HepG2 (cell line): Measurements from ENCODE around the gene TACC3. TPM values are rescaled to one million over a fixed set of nuclear protein-coding genes. Genes with fewer than 3 reads are reported as not detected.
A peak's percentile ranks its signal among the peaks of the same experiment; 100 is the strongest.

Experiments used
- CAMTA2 ChIP-seq: sonication (generic); formaldehyde crosslinking; IDR thresholded peaks from 2 replicates; pipeline ENCODE4 v1.4.0; 2020; ENCODE audit warnings: mild to moderate bottlenecking, missing genetic modification reagents, borderline replicate concordance
- ELF1 ChIP-seq: sonication (generic); formaldehyde crosslinking; IDR thresholded peaks from 2 replicates; pipeline ENCODE4 v1.4.0; 2020; ENCODE audit warnings: missing genetic modification reagents
- JARID2 ChIP-seq: sonication (generic); formaldehyde crosslinking; IDR thresholded peaks from 2 replicates; pipeline ENCODE4 v1.8.1; 2023; ENCODE audit warnings: missing genetic modification reagents, inconsistent platforms; ENCODE audit not compliant: insufficient replicate concordance
- NR2F6 ChIP-seq, 2 experiments: IDR thresholded peaks; 2 replicates each; pipeline ENCODE4 v1.6.1; 2016; ENCODE audit warnings: antibody characterized with exemption in 1 of 2, mild to moderate bottlenecking in 1 of 2
- SMARCE1 ChIP-seq: fragments of 450-650 bp; IDR thresholded peaks from 2 replicates; pipeline ENCODE4 v1.6.1; 2017; ENCODE audit warnings: borderline replicate concordance
- WIZ ChIP-seq: sonication (generic); formaldehyde crosslinking; IDR thresholded peaks from 2 replicates; pipeline ENCODE4 v1.5.1; 2020; ENCODE audit warnings: mild to moderate bottlenecking, missing genetic modification reagents
- ZBTB7B ChIP-seq: sonication (generic); formaldehyde crosslinking; IDR thresholded peaks from 2 replicates; pipeline ENCODE4 v1.4.0; 2020; ENCODE audit warnings: missing genetic modification reagents
- ZNF101 ChIP-seq: sonication (generic); formaldehyde crosslinking; IDR thresholded peaks from 2 replicates; pipeline ENCODE4 v1.4.0; 2020; ENCODE audit warnings: mild to moderate bottlenecking, low read depth, missing genetic modification reagents, borderline replicate concordance
- ZNF547 ChIP-seq: sonication (generic); formaldehyde crosslinking; IDR thresholded peaks from 2 replicates; pipeline ENCODE4 v1.5.1; 2020; ENCODE audit warnings: mild to moderate bottlenecking, missing genetic modification reagents
- ZNF747 ChIP-seq: sonication (generic); formaldehyde crosslinking; IDR thresholded peaks from 2 replicates; pipeline ENCODE4 v1.8.1; 2023; ENCODE audit warnings: missing genetic modification reagents, mild to moderate bottlenecking, borderline replicate concordance
- ZNF839 ChIP-seq: sonication (generic); formaldehyde crosslinking; IDR thresholded peaks from 2 replicates; pipeline ENCODE4 v1.4.0; 2020; ENCODE audit warnings: missing genetic modification reagents, mild to moderate bottlenecking, borderline replicate concordance
- polyA plus RNA-seq, 8 experiments: library from polyadenylated mRNA; depleted of rRNA in 3 of 8; stranded (reverse) in 7 of 8; unstranded in 1 of 8; fragments of >200 nt; fragmentation: Illumina TruSeq in 4 of 8; extraction: Trizol in 4 of 8; gene quantifications; 2 replicates each; pipeline versions ENCODE4 v1.2.1 to v1.2.3, GENCODE V29; 2011 to 2016; ENCODE audit warnings: low read depth in 4 of 8, missing spikeins in 1 of 8, mixed read lengths in 1 of 8; ENCODE audit not compliant: insufficient read depth in 1 of 8
- total RNA-seq, 5 experiments: library from RNA; depleted of rRNA; stranded (reverse); fragments of >200 nt; fragmentation: Illumina TruSeq; extraction: Trizol; gene quantifications; 2 replicates each; pipeline ENCODE4 v1.2.3, GENCODE V29; 2016; ENCODE audit warnings: low read depth in 1 of 5
- TF ChIP-seq, protein P1 (sequence below): sonication (generic); formaldehyde crosslinking; IDR thresholded peaks from 2 replicates; pipeline ENCODE4 v1.4.0; 2020; ENCODE audit warnings: missing genetic modification reagents
- TF ChIP-seq, protein P2 (sequence below): sonication (generic); formaldehyde crosslinking; IDR thresholded peaks from 2 replicates; pipeline ENCODE4 v1.5.1; 2020; ENCODE audit warnings: missing genetic modification reagents, mild to moderate bottlenecking, borderline replicate concordance
- TF ChIP-seq, protein P3 (sequence below): sonication (generic); formaldehyde crosslinking; IDR thresholded peaks from 2 replicates; pipeline ENCODE4 v1.8.0; 2022; ENCODE audit warnings: missing genetic modification reagents, mild to moderate bottlenecking, inconsistent platforms, borderline replicate concordance
- TF ChIP-seq, protein P4 (sequence below): sonication (generic); formaldehyde crosslinking; IDR thresholded peaks from 2 replicates; pipeline ENCODE4 v1.9.0; 2022; ENCODE audit warnings: low read depth, missing genetic modification reagents
- TF ChIP-seq, protein P5 (sequence below), 2 experiments: sonication (generic) in 1 of 2; formaldehyde crosslinking in 1 of 2; IDR thresholded peaks; 2 replicates each; pipeline versions ENCODE4 v1.4.0 to v1.6.1; 2018 to 2020; ENCODE audit warnings: missing genetic modification reagents in 2 of 2, borderline replicate concordance in 1 of 2, low read depth in 1 of 2, mild to moderate bottlenecking in 1 of 2, missing biosample characterization in 1 of 2

The TACC3 gene
- total and polyA plus RNA-seq, 2 of the 13 experiments (the other 11 are each of a cell fraction or from before 2014, with no cell fraction given) = 20.3 to 21.2 TPM

DNA sequence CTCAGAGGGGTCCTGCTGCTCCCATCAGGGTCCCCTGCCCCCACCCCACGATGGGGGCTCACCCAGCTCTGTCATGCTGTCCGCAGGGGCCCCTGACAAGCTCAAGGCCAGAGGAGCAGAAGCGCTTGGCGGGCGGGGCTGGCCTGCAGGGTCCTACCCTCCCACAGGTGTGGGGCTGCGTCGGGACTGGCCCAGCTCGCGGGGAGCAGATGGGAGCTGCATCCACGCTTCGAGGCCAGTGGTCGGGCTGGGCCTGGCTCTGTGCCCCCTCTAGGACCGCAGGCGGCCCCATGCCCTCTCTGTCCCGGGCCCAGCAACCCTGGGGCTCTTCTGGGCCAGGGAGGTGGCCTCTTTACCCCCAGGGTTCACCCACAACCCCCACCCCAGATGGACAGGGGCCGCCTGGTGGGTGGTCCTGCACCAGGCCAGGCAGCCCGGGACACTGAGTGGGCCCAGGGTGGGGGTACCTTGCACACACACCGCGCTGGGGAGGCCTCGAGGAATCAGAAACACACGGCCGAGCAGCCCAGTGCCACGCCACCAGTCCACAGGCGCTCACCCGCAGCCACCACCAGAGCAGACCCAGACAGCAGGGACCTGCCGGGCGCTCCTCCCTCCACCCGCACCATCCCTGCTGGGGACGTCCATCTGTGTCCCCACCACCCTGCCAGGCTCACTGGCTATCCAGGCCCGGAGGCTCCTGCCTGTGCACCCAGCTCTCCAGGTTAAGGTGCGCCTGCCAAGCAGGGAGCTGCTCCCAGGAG, 30.0 kb downstream of the TACC3 start (continued):
- TF ChIP-seq, protein P1, sequence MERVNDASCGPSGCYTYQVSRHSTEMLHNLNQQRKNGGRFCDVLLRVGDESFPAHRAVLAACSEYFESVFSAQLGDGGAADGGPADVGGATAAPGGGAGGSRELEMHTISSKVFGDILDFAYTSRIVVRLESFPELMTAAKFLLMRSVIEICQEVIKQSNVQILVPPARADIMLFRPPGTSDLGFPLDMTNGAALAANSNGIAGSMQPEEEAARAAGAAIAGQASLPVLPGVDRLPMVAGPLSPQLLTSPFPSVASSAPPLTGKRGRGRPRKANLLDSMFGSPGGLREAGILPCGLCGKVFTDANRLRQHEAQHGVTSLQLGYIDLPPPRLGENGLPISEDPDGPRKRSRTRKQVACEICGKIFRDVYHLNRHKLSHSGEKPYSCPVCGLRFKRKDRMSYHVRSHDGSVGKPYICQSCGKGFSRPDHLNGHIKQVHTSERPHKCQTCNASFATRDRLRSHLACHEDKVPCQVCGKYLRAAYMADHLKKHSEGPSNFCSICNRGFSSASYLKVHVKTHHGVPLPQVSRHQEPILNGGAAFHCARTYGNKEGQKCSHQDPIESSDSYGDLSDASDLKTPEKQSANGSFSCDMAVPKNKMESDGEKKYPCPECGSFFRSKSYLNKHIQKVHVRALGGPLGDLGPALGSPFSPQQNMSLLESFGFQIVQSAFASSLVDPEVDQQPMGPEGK = peak; percentile 92
- TF ChIP-seq CAMTA2 (CRISPR knock-in tag) (0 out of 2 replicates have a peak, but pooled peaks have one; percentile 56), ELF1 (CRISPR knock-in tag) (peak; percentile 20; the same call in 1 of the 2 replicates), JARID2 (CRISPR knock-in tag) (peak; percentile 9), WIZ (CRISPR knock-in tag) (no peak), ZNF839 (CRISPR knock-in tag) (0 out of 2 replicates have a peak, but pooled peaks have one; percentile 8), ZNF747 (CRISPR knock-in tag) (peak; percentile 16; the same call in 1 of the 2 replicates), ZNF101 (CRISPR knock-in tag) (peak; percentile 9; the same call in 1 of the 2 replicates), ZNF547 (CRISPR knock-in tag) (0 out of 2 replicates have a peak, but pooled peaks have one; percentile 35), SMARCE1 (no peak), ZBTB7B (0 out of 2 replicates have a peak, but pooled peaks have one; percentile 25), NR2F6 (IDR thresholded peaks at IDR 0.05) (no peak), NR2F6 (CRISPR knock-in tag; IDR thresholded peaks at IDR 0.05) (peak; percentile 29; the same call in 1 of the 2 replicates)
- TF ChIP-seq, protein P2, sequence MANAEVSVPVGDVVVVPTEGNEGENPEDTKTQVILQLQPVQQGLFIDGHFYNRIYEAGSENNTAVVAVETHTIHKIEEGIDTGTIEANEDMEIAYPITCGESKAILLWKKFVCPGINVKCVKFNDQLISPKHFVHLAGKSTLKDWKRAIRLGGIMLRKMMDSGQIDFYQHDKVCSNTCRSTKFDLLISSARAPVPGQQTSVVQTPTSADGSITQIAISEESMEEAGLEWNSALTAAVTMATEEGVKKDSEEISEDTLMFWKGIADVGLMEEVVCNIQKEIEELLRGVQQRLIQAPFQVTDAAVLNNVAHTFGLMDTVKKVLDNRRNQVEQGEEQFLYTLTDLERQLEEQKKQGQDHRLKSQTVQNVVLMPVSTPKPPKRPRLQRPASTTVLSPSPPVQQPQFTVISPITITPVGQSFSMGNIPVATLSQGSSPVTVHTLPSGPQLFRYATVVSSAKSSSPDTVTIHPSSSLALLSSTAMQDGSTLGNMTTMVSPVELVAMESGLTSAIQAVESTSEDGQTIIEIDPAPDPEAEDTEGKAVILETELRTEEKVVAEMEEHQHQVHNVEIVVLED = no peak
- TF ChIP-seq, protein P3, sequence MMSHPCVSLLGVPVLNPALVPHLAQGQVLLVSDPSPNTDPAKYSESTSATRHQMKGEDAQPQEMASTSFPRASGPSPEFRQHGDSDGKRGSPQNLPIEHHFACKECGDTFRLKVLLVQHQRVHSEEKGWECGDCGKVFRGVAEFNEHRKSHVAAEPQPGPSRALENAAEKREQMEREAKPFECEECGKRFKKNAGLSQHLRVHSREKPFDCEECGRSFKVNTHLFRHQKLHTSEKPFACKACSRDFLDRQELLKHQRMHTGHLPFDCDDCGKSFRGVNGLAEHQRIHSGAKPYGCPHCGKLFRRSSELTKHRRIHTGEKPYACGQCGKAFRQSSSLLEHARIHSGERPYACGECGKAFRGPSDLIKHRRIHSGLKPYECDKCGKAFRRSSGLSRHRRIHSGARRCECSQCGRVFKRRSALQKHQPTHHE (CRISPR knock-in tag) = peak; percentile 21; the same call in 1 of the 2 replicates
- TF ChIP-seq, protein P4, sequence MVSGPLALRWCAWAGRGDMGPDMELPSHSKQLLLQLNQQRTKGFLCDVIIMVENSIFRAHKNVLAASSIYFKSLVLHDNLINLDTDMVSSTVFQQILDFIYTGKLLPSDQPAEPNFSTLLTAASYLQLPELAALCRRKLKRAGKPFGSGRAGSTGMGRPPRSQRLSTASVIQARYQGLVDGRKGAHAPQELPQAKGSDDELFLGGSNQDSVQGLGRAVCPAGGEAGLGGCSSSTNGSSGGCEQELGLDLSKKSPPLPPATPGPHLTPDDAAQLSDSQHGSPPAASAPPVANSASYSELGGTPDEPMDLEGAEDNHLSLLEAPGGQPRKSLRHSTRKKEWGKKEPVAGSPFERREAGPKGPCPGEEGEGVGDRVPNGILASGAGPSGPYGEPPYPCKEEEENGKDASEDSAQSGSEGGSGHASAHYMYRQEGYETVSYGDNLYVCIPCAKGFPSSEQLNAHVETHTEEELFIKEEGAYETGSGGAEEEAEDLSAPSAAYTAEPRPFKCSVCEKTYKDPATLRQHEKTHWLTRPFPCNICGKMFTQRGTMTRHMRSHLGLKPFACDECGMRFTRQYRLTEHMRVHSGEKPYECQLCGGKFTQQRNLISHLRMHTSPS = no peak
- TF ChIP-seq, protein P5, sequence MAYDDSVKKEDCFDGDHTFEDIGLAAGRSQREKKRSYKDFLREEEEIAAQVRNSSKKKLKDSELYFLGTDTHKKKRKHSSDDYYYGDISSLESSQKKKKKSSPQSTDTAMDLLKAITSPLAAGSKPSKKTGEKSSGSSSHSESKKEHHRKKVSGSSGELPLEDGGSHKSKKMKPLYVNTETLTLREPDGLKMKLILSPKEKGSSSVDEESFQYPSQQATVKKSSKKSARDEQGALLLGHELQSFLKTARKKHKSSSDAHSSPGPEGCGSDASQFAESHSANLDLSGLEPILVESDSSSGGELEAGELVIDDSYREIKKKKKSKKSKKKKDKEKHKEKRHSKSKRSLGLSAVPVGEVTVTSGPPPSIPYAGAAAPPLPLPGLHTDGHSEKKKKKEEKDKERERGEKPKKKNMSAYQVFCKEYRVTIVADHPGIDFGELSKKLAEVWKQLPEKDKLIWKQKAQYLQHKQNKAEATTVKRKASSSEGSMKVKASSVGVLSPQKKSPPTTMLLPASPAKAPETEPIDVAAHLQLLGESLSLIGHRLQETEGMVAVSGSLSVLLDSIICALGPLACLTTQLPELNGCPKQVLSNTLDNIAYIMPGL (CRISPR knock-in tag; IDR thresholded peaks at IDR 0.05; ENCODE audit: borderline replicate concordance in 1 of 2, low read depth in 1 of 2) = 0 out of 4 replicates have a peak, but pooled peaks of 1 of the 2 experiments have one; percentile 9
